Measurements from ENCODE around the gene URB1.

- TF ChIP-seq CTCF (conservative IDR thresholded peaks at IDR 0.05; ENCODE audit: low read length): no peak
- TF ChIP-seq EZH2phosphoT487 (IDR thresholded peaks at IDR 0.05; ENCODE audit: borderline replicate concordance, low read depth, low read length): no peak
These were observed 35.9 kb downstream of the URB1 start for GRCh38 chr21:32356874-32357395.
